IMR-90 (cell line): ENCODE measurements around the gene BCL2L13. TPM values are rescaled to one million over a fixed set of nuclear protein-coding genes. Genes with fewer than 3 reads are reported as not detected.
"Not testable (repeated sequence)": the region's sequence is repeated elsewhere in the genome, so short reads cannot be mapped to it uniquely, and the experiment has no call there.

Source experiments
- ATAC-seq: fragments of 200-7000 bp; cut with Tn5 transposase; 2 replicates; pipeline ENCODE4 v1.9.1; 2020; ENCODE audit warnings: low read depth, mild to moderate bottlenecking, moderate library complexity
- BruUV-seq: library from RNA; stranded (reverse); fragments of 400-500 nt; replicated peaks from 2 replicates; lab custom pipeline; 2021; lab: Mats Ljungman, UMichigan
- CTCF ChIA-PET: fragments of 300-600 bp; formaldehyde crosslinking; extraction: SDS; loops from one replicate; lab custom pipeline; 2021; ENCODE audit warnings: antibody characterized with exemption; lab: Yijun Ruan, JAX
- POLR2A ChIA-PET: fragments of 300-600 bp; sonication (Branson Sonifier 250); formaldehyde crosslinking; loops from one replicate; lab custom pipeline; 2022; ENCODE audit warnings: antibody characterized with exemption; ENCODE audit not compliant: unreplicated experiment; lab: Charles Lee
- DNase-seq: peaks from one replicate; pipeline ENCODE4 v3.0.0; 2013
- H2AFZ ChIP-seq: replicated peaks from 2 replicates; pipeline ENCODE3; 2013; ENCODE audit warnings: low read length, mild to moderate bottlenecking; ENCODE audit not compliant: poor library complexity
- H2AK5ac ChIP-seq: 2 replicates; pipeline ENCODE4 v1.6.1; 2013; ENCODE audit warnings: low read depth, low read length, inconsistent platforms
- H2AK9ac ChIP-seq: replicated peaks from 2 replicates; pipeline ENCODE3; 2013; ENCODE audit warnings: mild to moderate bottlenecking, low read depth, low read length, moderate library complexity; ENCODE audit not compliant: poor library complexity
- H2BK120ac ChIP-seq: 2 replicates; pipeline ENCODE4 v1.6.1; 2013; ENCODE audit warnings: low read depth, low read length, inconsistent platforms
- H2BK15ac ChIP-seq: 3 replicates; pipeline ENCODE4 v1.6.1; 2013; ENCODE audit warnings: low read depth, low read length, inconsistent platforms
- H2BK20ac ChIP-seq: 2 replicates; pipeline ENCODE4 v1.6.1; 2013; ENCODE audit warnings: low read depth, mild to moderate bottlenecking, inconsistent platforms, low read length, moderate library complexity
- H2BK5ac ChIP-seq: 2 replicates; pipeline ENCODE4 v1.6.1; 2013; ENCODE audit warnings: mild to moderate bottlenecking, low read depth, low read length, inconsistent platforms; ENCODE audit not compliant: poor library complexity, severe bottlenecking
- H3K14ac ChIP-seq: replicated peaks from 2 replicates; pipeline ENCODE4 v1.6.1; 2013; ENCODE audit warnings: low read depth, low read length, inconsistent platforms
- H3K18ac ChIP-seq: 2 replicates; pipeline ENCODE4 v1.6.1; 2013; ENCODE audit warnings: low read depth, low read length, control low read depth
- H3K23ac ChIP-seq: 2 replicates; pipeline ENCODE4 v1.6.1; 2013; ENCODE audit warnings: low read depth, low read length, inconsistent platforms
- H3K27ac ChIP-seq: 2 replicates; pipeline ENCODE4 v1.5.1; 2013; ENCODE audit warnings: mild to moderate bottlenecking, control low read depth, low read length; ENCODE audit not compliant: insufficient read depth
- H3K27me3 ChIP-seq: 2 replicates; pipeline ENCODE4 v1.6.1; 2013; ENCODE audit warnings: low read length; ENCODE audit not compliant: control insufficient read depth, insufficient read depth
- H3K36me3 ChIP-seq: 2 replicates; pipeline ENCODE4 v1.6.1; 2013; ENCODE audit warnings: low read length, mixed read lengths; ENCODE audit not compliant: control insufficient read depth, insufficient read depth
- H3K4ac ChIP-seq: 2 replicates; pipeline ENCODE4 v1.6.1; 2013; ENCODE audit warnings: low read depth, low read length, inconsistent platforms
- H3K4me1 ChIP-seq: 2 replicates; pipeline ENCODE4 v1.6.1; 2013; ENCODE audit warnings: low read length, mixed read lengths; ENCODE audit not compliant: control insufficient read depth, insufficient read depth
- H3K4me2 ChIP-seq: 2 replicates; pipeline ENCODE4 v1.6.1; 2013; ENCODE audit warnings: low read depth, mild to moderate bottlenecking, control low read depth, low read length, moderate library complexity
- H3K4me3 ChIP-seq: 2 replicates; pipeline ENCODE4 v1.5.1; 2013; ENCODE audit warnings: low read depth, mild to moderate bottlenecking, control low read depth, low read length, moderate library complexity; ENCODE audit not compliant: insufficient read depth
- H3K56ac ChIP-seq: 2 replicates; pipeline ENCODE4 v1.6.1; 2013; ENCODE audit warnings: low read length, inconsistent platforms; ENCODE audit not compliant: insufficient read depth; ENCODE audit errors: extremely low read depth
- H3K79me1 ChIP-seq, 2 experiments: 2 replicates each; pipeline ENCODE4 v1.6.1; 2013; ENCODE audit warnings: low read length in 2 of 2, inconsistent platforms in 1 of 2, low read depth in 1 of 2
- H3K9ac ChIP-seq: 2 replicates; pipeline ENCODE4 v1.6.1; 2013; ENCODE audit warnings: low read depth, low read length, control low read depth
- H3K9me1 ChIP-seq: 2 replicates; pipeline ENCODE4 v1.6.1; 2013; ENCODE audit warnings: low read length, inconsistent platforms; ENCODE audit not compliant: insufficient read depth
- H3K9me3 ChIP-seq: 2 replicates; pipeline ENCODE4 v1.6.1; 2013; ENCODE audit warnings: low read length; ENCODE audit not compliant: control insufficient read depth, insufficient read depth
- H4K20me1 ChIP-seq: 2 replicates; pipeline ENCODE4 v1.6.1; 2013; ENCODE audit warnings: low read length, inconsistent platforms; ENCODE audit not compliant: insufficient read depth
- H4K5ac ChIP-seq: 2 replicates; pipeline ENCODE4 v1.6.1; 2013; ENCODE audit warnings: mild to moderate bottlenecking, low read depth, low read length, control low read depth
- H4K8ac ChIP-seq, 2 experiments: 2 replicates each; pipeline ENCODE4 v1.6.1; 2013; ENCODE audit warnings: low read depth in 2 of 2, low read length in 2 of 2, control low read depth in 1 of 2, inconsistent platforms in 1 of 2
- H4K91ac ChIP-seq: 2 replicates; pipeline ENCODE4 v1.6.1; 2013; ENCODE audit warnings: low read depth, low read length, inconsistent platforms; ENCODE audit not compliant: insufficient read depth
- WGBS, 2 experiments: methylation state at CpG; one replicate each; pipeline versions ENCODE4 v1.1.5 to v1.1.7; 2013; ENCODE audit warnings: missing lambda C conversion rate in 2 of 2; ENCODE audit not compliant: insufficient read length in 1 of 2; ENCODE audit errors: extremely low coverage in 2 of 2; 5-methylcytosine and 5-hydroxymethylcytosine counted together
- dilution Hi-C: fragments of 300-500 bp; cut with HindIII; formaldehyde crosslinking; loops from one replicate; pipeline ENCODE4 v1.14.3; 2018; ENCODE audit warnings: low sequenced_read_pairs; ENCODE audit not compliant: unreplicated experiment
- in situ Hi-C: fragments of 300-500 bp; cut with MboI; formaldehyde crosslinking; loops from 3 replicates; pipeline ENCODE4 v1.14.3; 2019; ENCODE audit warnings: low sequenced_read_pairs, inconsistent platforms, mixed read lengths
- intact Hi-C: fragments of 100-400 bp; cut with micrococcal nuclease; formaldehyde crosslinking; loops from 2 replicates; pipeline ENCODE4 v1.10.0; 2022
- polyA plus RNA-seq, 3 experiments: library from polyadenylated mRNA; depleted of rRNA; stranded (reverse); fragments of >200 nt; gene quantifications; 2 replicates each; pipeline ENCODE4 v1.2.3, GENCODE V29; 2012; ENCODE audit warnings: low replicate concordance in 1 of 3
- total RNA-seq: library from RNA; depleted of rRNA; stranded (reverse); fragments of >200 nt; gene quantifications from 2 replicates; pipeline ENCODE4 v1.2.3, GENCODE V29; 2012

BCL2L13 gene
- total and polyA plus RNA-seq, 2 of the 4 experiments (the other 2 are of a cell fraction): 42.6 to 86.7 TPM

DNA sequence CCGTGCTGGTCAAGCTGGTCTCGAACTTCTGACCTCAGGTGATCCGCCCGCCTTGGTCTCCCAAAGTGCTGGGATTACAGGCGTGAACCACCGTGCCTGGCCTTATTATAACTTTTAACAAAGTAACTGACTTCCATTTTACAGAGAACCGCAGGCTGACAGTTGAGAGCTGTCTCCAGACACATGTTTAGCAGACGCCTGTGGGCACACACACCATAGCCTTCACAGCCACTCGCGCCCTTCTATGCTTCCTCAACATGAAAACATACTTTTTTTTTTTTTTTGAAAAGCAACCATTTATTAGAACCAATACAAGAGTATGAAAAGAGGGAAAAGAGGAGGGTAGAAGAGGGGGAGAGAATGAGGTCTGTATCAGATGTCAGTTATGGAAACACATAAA, 124.9 kb downstream of the BCL2L13 start:
- peaks cover 23 to 42% of the 10 kb centered on the region in 2 experiments for H3K79me1 ChIP-seq
- H3K9ac ChIP-seq, H3K4me2 ChIP-seq, POLR2A ChIA-PET, CTCF ChIA-PET, H2AK5ac ChIP-seq, H4K8ac ChIP-seq, in situ Hi-C loops, intact Hi-C loops, H4K91ac ChIP-seq, H3K4me3 ChIP-seq, H2BK15ac ChIP-seq, H3K4ac ChIP-seq, H3K27me3 ChIP-seq, DNase-seq, H4K5ac ChIP-seq, H3K14ac ChIP-seq, ATAC-seq, H3K4me1 ChIP-seq, H3K23ac ChIP-seq, H2AFZ ChIP-seq, H3K9me1 ChIP-seq, H3K27ac ChIP-seq, BruUV-seq, H2BK5ac ChIP-seq, H2BK120ac ChIP-seq, H2BK20ac ChIP-seq, H2AK9ac ChIP-seq, H3K36me3 ChIP-seq, dilution Hi-C loops, H3K9me3 ChIP-seq, H3K56ac ChIP-seq, H3K18ac ChIP-seq: not testable (repeated sequence)
- H4K20me1 ChIP-seq: peaks cover 37% of the 10 kb centered on the region
- WGBS, 2 experiments: 95% methylated on average over 3 of the region's 10 CpGs; no CpG with 5 or more reads in 1 of the 2 experiments
